Cardiac septum (tissue), 1 donor: ENCODE results near the gene ONECUT2. TPM values are rescaled to one million over a fixed set of nuclear protein-coding genes. Genes with fewer than 3 reads are reported as not detected.
"Not testable (repeated sequence)": the region's sequence is repeated elsewhere in the genome, so short reads cannot be mapped to it uniquely, and the experiment has no call there.

Source experiments
- DNase-seq: peaks from one replicate; pipeline ENCODE4 v3.0.0-alpha.2; 2020; ENCODE audit warnings: low spot score
- intact Hi-C: fragments of 100-400 bp; cut with DNase I; formaldehyde crosslinking; loops from one replicate; pipeline ENCODE4 v1.14.0; 2022
- total RNA-seq: library from RNA; stranded (reverse); fragmentation: NEBNext Ultra II Directional; extraction: Animal tissue kit (Norgen Biotek cat#: 25700); gene quantifications from one replicate; pipeline ENCODE4 v1.2.1, GENCODE V29; 2021
- donor health status: DM: no; HTN: no; CAD: no.

Gene ONECUT2
- total RNA-seq, 1 donor from 2014 or later, result 0.22 TPM

DNA sequence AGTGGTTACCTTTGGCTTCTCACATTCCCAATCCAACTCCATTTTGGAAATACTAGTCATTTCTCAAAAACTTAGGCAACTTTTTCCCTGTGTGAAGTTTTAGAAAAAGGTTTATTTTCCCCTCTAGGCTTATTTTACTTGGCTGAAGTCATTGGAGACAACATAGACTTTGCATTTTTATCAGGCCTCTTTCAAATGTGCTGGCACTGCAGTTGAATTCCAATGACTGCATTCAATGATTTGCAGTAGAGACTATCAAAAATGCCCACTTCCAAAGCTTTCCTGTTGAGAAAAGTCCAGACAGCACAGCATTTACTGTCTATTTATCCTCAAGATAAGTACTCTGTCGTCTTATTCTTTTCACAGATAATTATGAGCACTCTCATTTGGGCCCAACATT, 70.1 kb downstream of the ONECUT2 start:
- intact Hi-C loops, result no loop called here
- DNase-seq, result no peak

DNA sequence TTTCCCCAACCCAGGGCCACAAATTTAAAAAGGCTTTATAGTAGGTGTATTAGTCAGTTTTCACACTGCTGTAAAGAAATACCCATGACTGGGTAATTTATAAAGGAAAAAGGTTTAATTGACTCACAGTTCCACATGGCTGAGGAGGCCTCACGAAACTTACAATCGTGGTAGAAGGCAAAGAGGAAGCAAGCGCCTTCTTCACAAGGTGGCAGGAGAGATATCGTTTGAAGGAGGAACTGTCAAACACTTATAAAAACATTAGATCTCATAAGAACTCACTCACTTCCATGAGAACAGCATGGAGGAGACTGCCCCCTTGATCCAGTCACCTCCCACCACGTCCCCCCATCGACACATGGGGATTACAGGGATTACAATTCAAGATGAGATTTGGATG, 80.9 kb downstream of the ONECUT2 start:
- DNase-seq, result no peak
- intact Hi-C loops, result no loop called here

DNA sequence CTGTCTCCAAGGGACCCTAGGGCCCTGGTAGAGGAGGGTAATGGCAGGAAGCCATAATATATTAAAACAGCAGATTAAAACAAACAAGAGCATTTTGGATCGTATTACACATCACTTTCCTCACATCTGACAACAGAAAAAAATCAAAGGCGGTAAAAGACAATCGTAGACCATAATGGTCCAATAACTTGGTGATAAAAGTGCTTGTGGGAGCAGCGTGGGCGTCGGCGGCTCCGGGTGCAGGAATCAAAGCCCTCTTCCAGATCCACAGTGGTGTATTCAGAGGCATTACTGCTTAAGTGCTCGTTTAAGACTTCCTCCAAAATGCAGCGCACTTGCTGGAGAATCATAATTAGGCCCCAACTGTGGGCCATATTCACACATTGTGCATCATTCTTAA, 83.4 kb downstream of the ONECUT2 start:
- DNase-seq, result no peak
- intact Hi-C loops, result no loop called here

DNA sequence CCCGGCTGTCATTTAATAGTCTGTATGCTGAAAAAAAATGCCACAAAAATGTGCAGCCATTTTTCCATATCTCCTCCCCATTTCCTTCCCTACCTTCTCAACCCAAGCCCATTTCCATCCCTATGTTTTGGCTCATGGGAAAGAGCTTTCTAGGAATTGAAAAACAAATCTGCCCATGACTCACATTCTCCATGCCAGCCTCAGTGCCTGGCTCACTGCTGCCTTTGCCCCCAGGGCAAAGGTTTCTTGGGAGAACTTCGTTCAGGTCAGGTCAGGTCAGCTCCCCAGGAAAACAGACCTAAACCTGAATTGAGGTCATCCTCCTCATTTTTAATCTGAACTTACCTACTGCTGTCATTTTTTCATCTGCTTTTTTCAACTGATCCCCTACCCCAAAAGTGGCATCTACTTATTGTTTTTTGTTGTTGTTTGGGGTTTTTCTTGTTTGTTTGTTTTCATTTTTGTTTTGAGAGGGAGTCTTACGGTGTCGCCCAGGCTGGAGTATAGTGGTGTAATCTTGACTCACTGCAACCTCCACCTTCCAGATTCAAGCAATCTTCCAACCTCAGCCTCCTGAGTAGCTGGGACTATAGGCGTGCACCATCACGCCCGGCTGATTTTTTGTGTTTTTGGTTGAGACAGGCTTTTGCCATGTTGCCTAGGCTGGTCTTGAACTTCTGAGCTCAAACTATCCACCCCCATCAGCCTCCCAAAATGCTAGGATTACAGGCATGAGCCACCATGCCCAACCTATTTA, 84.7 kb downstream of the ONECUT2 start:
- intact Hi-C loops, result no loop called here
- no peak for DNase-seq

DNA sequence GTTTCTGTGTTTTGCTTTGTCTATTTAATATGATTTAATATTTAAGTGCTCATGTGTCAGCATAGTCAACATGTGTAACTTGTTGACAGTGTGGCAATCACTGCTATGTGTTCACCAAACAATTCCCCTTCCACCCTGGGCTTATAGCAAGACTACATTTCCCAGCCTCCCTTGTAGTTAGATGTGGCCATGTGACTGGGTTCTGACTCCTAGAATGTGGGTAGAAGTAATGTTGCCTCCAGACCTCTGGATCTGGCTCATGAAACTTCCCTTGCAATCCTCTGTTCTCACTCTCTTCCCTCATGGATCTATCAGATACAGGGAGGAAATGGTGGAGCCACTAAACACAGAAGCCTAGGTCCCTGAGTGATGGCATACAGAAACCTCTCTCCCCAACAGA, 87.2 kb downstream of the ONECUT2 start:
- DNase-seq, intact Hi-C loops: not testable (repeated sequence)

DNA sequence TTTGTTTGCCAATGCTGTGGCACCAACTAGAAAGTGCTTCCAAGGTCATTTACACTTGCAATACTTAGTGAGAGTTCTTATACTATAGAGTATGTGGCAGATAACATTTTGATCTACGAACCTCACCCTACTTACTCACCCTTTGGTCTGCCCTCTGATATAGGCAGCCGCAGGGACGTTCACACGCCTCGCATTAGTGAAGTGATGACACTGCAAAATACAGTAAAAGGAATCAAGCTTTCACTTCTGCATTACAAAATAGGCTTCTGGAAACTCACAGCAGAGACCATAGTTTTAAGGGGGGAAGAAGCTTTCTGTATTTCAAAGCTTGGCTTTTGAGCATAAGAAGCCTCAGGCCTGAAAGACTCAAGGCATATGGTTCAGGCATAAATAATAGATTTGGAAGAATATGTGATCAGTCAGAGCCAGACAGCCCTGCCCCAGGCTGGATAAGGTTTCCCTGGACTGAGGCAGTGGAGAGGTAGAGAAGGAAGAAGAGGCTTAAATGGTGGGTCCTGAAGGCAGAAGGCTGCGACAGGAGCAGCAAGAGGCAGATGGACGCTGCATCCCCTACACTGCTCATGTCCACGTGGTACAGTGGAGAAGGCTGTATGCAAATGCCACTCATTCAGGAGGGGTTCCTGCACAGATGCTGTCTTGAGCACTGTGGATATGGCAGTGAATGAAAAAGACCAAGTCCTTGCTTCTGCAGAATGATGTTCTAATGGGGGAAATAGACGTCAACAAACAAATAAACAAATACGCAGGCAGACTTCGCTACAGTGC, 88.2 kb downstream of the ONECUT2 start:
- DNase-seq, result no peak

DNA sequence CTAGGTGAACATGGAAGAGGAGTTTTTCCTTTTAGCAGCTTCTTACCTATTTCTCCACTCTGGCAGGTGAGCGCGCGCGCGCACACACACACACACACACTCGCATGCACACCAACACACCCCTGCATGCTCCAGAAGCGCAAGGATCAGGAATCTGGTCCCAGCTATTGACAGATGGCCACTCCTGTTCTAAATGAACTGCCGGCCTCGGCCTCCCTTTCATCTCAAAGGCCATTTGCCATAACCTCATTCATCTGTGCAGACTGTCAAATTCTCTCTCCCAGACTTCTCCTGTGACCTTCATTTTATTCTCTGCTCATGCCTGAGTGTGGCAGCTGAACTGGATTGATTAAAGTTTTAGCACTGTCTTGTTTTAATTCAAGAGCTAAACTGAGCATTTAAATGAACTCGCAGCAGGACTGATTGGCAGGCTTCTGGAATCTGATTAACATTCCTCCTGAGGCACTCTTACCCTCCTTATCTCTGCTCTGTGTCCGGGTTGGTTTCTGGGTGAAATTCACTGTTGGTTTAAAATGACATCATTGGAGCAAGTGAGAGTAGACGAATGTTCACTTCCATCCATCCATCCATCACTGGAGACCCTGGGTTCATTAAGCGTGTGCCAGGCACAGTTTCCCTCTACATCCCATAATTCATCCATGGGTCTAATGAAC, 92.5 kb downstream of the ONECUT2 start:
- no peak for DNase-seq
- intact Hi-C loops, result no loop called here

More for the DNA sequence above, 88.2 kb downstream of the ONECUT2 start:
- intact Hi-C loops, result no loop called here

DNA sequence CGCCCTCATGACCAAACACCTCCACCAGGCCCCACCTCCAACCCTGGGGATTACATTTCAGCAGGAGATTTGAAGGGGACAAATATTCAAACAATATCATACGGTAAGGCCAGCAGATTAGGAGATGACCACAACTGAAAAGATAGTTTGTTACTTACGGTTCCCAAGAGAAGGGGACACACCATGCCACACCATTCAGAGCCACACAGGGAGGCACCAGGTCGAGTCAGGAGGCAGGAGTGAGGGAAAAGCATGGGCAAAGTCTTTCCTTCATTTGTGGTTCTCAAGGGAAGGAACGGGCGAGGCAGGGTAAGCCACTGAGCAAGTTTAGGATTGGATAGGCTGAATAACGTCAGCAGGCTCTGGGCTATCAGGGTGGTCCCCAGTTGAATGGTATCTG, 94.0 kb downstream of the ONECUT2 start:
- no peak for DNase-seq
- intact Hi-C loops, result no loop called here

DNA sequence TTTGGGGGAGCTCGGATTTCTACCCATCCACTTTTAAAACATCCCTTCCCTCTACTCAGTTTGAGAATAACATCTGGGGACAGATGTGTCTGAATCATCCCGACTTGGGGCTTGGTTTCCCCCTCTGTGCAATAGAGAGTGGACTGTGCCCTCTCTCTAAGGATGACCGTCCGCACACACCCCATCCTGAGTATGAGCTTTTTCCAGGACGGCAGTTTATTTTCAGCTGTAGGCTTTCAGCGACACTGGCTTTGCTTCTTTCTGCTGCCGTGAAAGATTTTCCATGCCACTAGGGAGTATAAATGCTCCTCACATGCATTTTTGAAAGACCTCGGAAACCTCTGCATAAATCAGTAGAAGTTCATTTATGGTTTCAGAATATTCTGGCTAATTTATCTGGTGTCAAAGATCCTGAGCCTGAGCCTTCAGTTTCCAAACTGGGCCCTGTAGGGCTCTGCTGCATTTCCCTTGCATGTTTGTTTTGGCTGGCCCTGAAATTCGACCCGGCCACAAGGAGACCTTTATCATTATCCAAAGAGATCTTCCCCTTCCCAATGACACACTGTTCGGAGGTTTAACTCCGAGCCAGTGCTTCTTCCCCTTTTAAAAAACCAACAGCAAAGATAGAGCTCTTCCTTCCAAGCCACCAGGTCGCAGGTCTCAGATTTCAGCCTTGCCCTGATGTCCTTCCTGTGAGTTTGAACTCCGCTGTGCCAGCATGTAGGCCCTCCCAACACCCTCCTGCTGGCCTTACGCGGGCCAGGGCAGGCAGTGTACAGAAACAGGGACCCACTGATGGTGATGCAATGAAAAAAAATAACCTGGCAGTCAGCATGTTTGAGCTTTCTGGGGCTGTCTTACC, 98.1 kb downstream of the ONECUT2 start:
- intact Hi-C loops, result no loop called here
- no peak for DNase-seq

DNA sequence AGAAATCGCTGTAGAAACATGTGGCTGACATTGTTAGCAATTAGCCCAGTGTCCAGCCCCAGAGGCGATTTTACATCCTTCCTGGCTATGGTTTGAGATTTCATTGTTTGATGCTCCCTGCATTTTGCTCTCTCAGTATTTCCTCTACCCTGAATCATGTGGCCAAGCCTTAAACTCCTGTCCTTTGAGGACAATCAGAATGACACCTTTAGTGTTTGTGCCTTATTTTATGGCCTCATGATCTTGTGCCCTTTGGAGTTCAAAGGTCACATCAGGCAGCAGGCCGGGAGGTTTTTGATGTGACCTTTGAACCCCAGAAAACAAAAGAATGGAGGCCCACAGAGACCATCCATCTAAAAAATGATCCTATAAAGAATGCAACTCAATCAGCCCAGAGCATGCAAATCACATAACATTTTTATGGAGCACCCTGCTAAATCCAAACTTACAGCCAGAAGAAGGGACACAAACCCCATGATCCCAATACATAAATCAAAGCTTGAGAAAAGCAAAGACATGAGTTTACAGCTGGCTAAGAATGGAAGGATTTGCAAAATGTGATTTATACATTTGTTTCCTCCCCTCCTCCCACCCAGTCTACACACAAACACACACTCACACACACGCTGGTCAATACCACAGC, 98.8 kb downstream of the ONECUT2 start:
- intact Hi-C loops, result no loop called here
- DNase-seq, result no peak

DNA sequence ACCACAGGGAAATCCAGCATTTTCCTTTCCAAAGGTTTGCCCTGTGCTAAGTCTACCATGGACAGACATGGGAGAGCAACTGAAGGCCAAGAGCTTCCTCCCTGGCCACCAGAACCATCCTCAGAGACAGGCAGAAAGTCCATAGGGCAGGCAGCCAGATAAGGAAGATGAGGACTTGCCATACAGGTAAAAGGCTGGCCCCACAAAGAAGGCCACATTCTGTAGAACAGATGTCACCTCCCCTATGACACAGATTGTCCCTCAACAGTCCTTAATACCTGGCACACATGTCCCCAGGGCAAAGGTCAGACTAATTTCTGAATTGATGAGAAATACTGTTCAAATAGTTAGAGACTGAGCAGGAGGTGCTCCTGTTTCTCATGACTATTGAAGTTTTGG, 99.3 kb downstream of the ONECUT2 start:
- intact Hi-C loops, result no loop called here
- DNase-seq, result no peak

DNA sequence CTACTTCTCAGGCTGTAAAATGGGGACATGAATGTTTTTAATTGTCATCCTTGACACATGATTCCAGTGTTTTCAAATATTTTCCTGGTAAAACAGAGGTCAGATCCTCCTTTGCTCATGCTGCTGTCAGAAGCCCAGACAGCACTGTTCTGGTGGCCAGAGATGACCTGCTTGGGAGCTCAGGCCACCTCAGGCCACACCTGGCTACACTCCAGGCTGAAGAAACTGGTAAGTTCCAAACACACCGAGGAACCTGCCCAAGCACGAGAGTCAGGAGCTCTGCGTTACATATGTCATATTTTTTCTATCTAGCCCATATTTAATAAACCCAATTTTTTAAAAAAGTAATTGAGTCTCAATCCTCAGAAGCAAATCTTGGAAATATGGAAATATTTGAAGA, 103.4 kb downstream of the ONECUT2 start:
- intact Hi-C loops, result no loop called here

DNA sequence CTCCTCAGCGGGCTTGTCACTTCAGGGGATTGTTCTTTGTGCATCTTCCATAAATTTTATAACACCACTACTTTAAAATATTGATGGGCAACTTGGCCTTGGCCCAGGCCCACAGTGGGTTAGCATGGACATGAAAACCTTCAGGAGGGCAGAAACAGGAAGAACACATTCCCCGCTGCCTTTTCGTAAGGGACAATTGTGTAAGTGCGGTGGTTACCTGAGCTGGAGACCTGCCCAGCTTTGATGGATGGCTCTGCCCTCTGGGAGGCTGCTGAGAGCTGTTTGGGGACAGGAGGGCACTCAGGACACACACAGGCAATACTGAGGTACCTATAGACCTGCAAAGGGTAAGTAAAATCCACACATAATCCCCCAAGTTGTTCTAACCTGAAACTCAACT, 104.5 kb downstream of the ONECUT2 start:
- intact Hi-C loops, result no loop called here
- DNase-seq, result no peak

More for the DNA sequence above, 103.4 kb downstream of the ONECUT2 start:
- no peak for DNase-seq

Other genes starting within 250 kb of the ONECUT2 start
- gene ST8SIA3, start 82.8 kb upstream of the ONECUT2 start, total RNA-seq, result 0.35 TPM
- gene FECH, start 151.3 kb downstream of the ONECUT2 start, total RNA-seq, result 39.5 TPM
- 111 TPM for gene NARS1, start 186.5 kb downstream of the ONECUT2 start, total RNA-seq